ENCODE data around the gene ATN1. TPM values are rescaled to one million over a fixed set of nuclear protein-coding genes. Genes with fewer than 3 reads are reported as not detected.

ATN1 gene
- total and polyA plus RNA-seq, 9 of the 15 experiments (the other 6 are each of a cell fraction or from before 2014, with no cell fraction given): 0.15 to 49.8 (median 2.7) TPM

GRCh38 chr12:6964605-6965025 lies 36.9 kb downstream of the ATN1 start (continued):
- TF ChIP-seq NR0B1 (IDR thresholded peaks at IDR 0.05; ENCODE audit: partially characterized antibody) (no peak), NR2F6 (CRISPR knock-in tag; IDR thresholded peaks at IDR 0.05) (no peak), ZNF75A (CRISPR knock-in tag; IDR thresholded peaks at IDR 0.05) (no peak), RBM25 (IDR thresholded peaks at IDR 0.05; ENCODE audit: low read depth, low read length, severe bottlenecking) (no peak), MTA3 (IDR thresholded peaks at IDR 0.05; ENCODE audit: borderline replicate concordance) (peak; percentile 41; the same call in 1 of the 2 replicates), CBX8 (IDR thresholded peaks at IDR 0.05; ENCODE audit: borderline replicate concordance, extremely low read depth, low read depth, low read length, poor library complexity, severe bottlenecking) (no peak), ZNF282 (CRISPR knock-in tag; IDR thresholded peaks at IDR 0.05) (no peak), HLTF (IDR thresholded peaks at IDR 0.05) (no peak), MTF1 (CRISPR knock-in tag; IDR thresholded peaks at IDR 0.05; ENCODE audit: borderline replicate concordance) (no peak), STAT5B (CRISPR knock-in tag; IDR thresholded peaks at IDR 0.05) (no peak), SIX5 (IDR thresholded peaks at IDR 0.05; ENCODE audit: borderline replicate concordance in 1 of 2, insufficient read depth in 1 of 2, low read depth in 1 of 2, low read length in 2 of 2) (no peak), MAZ (CRISPR knock-in tag; conservative IDR thresholded peaks at IDR 0.05 in 1 of 2, IDR thresholded peaks at IDR 0.05 in 1 of 2) (no peak), NCOA4 (IDR thresholded peaks at IDR 0.05; ENCODE audit: partially characterized antibody) (no peak), EZH2 (IDR thresholded peaks at IDR 0.05; ENCODE audit: borderline replicate concordance, low read depth, low read length) (no peak)
- TF ChIP-seq, protein P1, sequence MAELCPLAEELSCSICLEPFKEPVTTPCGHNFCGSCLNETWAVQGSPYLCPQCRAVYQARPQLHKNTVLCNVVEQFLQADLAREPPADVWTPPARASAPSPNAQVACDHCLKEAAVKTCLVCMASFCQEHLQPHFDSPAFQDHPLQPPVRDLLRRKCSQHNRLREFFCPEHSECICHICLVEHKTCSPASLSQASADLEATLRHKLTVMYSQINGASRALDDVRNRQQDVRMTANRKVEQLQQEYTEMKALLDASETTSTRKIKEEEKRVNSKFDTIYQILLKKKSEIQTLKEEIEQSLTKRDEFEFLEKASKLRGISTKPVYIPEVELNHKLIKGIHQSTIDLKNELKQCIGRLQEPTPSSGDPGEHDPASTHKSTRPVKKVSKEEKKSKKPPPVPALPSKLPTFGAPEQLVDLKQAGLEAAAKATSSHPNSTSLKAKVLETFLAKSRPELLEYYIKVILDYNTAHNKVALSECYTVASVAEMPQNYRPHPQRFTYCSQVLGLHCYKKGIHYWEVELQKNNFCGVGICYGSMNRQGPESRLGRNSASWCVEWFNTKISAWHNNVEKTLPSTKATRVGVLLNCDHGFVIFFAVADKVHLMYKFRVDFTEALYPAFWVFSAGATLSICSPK (IDR thresholded peaks at IDR 0.05; ENCODE audit: borderline replicate concordance): no peak
- TF ChIP-seq, protein P2, sequence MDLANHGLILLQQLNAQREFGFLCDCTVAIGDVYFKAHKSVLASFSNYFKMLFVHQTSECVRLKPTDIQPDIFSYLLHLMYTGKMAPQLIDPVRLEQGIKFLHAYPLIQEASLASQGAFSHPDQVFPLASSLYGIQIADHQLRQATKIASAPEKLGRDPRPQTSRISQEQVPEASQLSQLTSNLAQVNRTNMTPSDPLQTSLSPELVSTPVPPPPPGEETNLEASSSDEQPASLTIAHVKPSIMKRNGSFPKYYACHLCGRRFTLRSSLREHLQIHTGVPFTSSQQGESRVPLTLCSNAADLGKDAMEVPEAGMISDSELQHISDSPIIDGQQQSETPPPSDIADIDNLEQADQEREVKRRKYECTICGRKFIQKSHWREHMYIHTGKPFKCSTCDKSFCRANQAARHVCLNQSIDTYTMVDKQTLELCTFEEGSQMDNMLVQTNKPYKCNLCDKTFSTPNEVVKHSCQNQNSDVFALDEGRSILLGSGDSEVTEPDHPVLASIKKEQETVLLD (IDR thresholded peaks at IDR 0.05): 0 out of 2 replicates have a peak, but pooled peaks have one; percentile 24
- TF ChIP-seq, protein P3, sequence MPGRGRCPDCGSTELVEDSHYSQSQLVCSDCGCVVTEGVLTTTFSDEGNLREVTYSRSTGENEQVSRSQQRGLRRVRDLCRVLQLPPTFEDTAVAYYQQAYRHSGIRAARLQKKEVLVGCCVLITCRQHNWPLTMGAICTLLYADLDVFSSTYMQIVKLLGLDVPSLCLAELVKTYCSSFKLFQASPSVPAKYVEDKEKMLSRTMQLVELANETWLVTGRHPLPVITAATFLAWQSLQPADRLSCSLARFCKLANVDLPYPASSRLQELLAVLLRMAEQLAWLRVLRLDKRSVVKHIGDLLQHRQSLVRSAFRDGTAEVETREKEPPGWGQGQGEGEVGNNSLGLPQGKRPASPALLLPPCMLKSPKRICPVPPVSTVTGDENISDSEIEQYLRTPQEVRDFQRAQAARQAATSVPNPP (IDR thresholded peaks at IDR 0.05; ENCODE audit: borderline replicate concordance, insufficient read depth, insufficient read length): no peak
- TF ChIP-seq, protein P4, sequence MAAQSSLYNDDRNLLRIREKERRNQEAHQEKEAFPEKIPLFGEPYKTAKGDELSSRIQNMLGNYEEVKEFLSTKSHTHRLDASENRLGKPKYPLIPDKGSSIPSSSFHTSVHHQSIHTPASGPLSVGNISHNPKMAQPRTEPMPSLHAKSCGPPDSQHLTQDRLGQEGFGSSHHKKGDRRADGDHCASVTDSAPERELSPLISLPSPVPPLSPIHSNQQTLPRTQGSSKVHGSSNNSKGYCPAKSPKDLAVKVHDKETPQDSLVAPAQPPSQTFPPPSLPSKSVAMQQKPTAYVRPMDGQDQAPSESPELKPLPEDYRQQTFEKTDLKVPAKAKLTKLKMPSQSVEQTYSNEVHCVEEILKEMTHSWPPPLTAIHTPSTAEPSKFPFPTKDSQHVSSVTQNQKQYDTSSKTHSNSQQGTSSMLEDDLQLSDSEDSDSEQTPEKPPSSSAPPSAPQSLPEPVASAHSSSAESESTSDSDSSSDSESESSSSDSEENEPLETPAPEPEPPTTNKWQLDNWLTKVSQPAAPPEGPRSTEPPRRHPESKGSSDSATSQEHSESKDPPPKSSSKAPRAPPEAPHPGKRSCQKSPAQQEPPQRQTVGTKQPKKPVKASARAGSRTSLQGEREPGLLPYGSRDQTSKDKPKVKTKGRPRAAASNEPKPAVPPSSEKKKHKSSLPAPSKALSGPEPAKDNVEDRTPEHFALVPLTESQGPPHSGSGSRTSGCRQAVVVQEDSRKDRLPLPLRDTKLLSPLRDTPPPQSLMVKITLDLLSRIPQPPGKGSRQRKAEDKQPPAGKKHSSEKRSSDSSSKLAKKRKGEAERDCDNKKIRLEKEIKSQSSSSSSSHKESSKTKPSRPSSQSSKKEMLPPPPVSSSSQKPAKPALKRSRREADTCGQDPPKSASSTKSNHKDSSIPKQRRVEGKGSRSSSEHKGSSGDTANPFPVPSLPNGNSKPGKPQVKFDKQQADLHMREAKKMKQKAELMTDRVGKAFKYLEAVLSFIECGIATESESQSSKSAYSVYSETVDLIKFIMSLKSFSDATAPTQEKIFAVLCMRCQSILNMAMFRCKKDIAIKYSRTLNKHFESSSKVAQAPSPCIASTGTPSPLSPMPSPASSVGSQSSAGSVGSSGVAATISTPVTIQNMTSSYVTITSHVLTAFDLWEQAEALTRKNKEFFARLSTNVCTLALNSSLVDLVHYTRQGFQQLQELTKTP (IDR thresholded peaks at IDR 0.05; ENCODE audit: low read depth in 1 of 2, partially characterized antibody in 2 of 2): no peak

All from K562 (cell line).